MCF 10A (cell line): ENCODE results near the gene BCAR3. TPM values are rescaled to one million over a fixed set of nuclear protein-coding genes. Genes with fewer than 3 reads are reported as not detected.

Experiments used
- BruUV-seq: library from RNA; stranded (reverse); fragments of 400-500 nt; replicated peaks from 2 replicates; lab custom pipeline; 2021; lab: Mats Ljungman, UMichigan
- CTCF ChIA-PET: fragments of 300-600 bp; sonication (Branson Sonifier 250); formaldehyde crosslinking; extraction: SDS; loops from one replicate; lab custom pipeline; 2021; ENCODE audit warnings: antibody characterized with exemption, inconsistent platforms; lab: Yijun Ruan, JAX
- POLR2A ChIA-PET: fragments of 300-600, 350-650 bp; sonication (Branson Sonifier 250); formaldehyde crosslinking; extraction: SDS; loops from one replicate; lab custom pipeline; 2020; ENCODE audit warnings: antibody characterized with exemption, inconsistent platforms; lab: Yijun Ruan, JAX
- DNase-seq: peaks from one replicate; pipeline ENCODE4 v3.0.0-alpha.2; 2018; ENCODE audit not compliant: unreplicated experiment
- H3K27ac Mint-ChIP-seq: one replicate; pipeline ENCODE4 v1.8.0; 2022; ENCODE audit warnings: mild to moderate bottlenecking, low read depth, mixed read lengths; ENCODE audit not compliant: unreplicated experiment
- H3K27me3 Mint-ChIP-seq: one replicate; pipeline ENCODE4 v1.8.0; 2022; ENCODE audit warnings: mixed read lengths; ENCODE audit not compliant: insufficient read depth, unreplicated experiment
- H3K36me3 Mint-ChIP-seq: one replicate; pipeline ENCODE4 v1.8.0; 2022; ENCODE audit warnings: mild to moderate bottlenecking, moderate library complexity, mixed read lengths; ENCODE audit not compliant: insufficient read depth, unreplicated experiment
- H3K4me1 Mint-ChIP-seq: one replicate; pipeline ENCODE4 v1.8.0; 2022; ENCODE audit warnings: mixed read lengths; ENCODE audit not compliant: insufficient read depth, unreplicated experiment
- H3K4me3 Mint-ChIP-seq: one replicate; pipeline ENCODE4 v1.8.0; 2022; ENCODE audit warnings: mild to moderate bottlenecking, moderate library complexity, mixed read lengths; ENCODE audit not compliant: unreplicated experiment
- H3K9me3 Mint-ChIP-seq: one replicate; pipeline ENCODE4 v1.8.0; 2022; ENCODE audit warnings: mixed read lengths; ENCODE audit not compliant: unreplicated experiment
- intact Hi-C: fragments of 100-400 bp; cut with micrococcal nuclease; formaldehyde crosslinking; loops from 2 replicates; pipeline ENCODE4 v1.14.1; 2022
- total RNA-seq: library from RNA; stranded (reverse); gene quantifications from 2 replicates; pipeline ENCODE4 v1.2.3, GENCODE V29; 2022
- TF ChIP-seq, protein P1 (sequence below): fragments of 200-600 bp; IDR thresholded peaks from one replicate; pipeline ENCODE4 v1.8.0; 2022; ENCODE audit warnings: antibody characterized with exemption, mild to moderate bottlenecking; ENCODE audit not compliant: unreplicated experiment

The BCAR3 gene
- total RNA-seq, 1 experiment from 2014 or later, result 130 TPM

- Mint-ChIP-seq H3K36me3 (peaks cover 10% of the 10 kb centered on the region), H3K27ac (no peak overlapping the region), H3K9me3 (no peaks in the 10 kb centered on the region), H3K4me3 (no peak overlapping the region), H3K4me1 (peaks cover 12% of the 10 kb centered on the region), H3K27me3 (no peaks in the 10 kb centered on the region)
- no peak for DNase-seq
- TF ChIP-seq, protein P1, sequence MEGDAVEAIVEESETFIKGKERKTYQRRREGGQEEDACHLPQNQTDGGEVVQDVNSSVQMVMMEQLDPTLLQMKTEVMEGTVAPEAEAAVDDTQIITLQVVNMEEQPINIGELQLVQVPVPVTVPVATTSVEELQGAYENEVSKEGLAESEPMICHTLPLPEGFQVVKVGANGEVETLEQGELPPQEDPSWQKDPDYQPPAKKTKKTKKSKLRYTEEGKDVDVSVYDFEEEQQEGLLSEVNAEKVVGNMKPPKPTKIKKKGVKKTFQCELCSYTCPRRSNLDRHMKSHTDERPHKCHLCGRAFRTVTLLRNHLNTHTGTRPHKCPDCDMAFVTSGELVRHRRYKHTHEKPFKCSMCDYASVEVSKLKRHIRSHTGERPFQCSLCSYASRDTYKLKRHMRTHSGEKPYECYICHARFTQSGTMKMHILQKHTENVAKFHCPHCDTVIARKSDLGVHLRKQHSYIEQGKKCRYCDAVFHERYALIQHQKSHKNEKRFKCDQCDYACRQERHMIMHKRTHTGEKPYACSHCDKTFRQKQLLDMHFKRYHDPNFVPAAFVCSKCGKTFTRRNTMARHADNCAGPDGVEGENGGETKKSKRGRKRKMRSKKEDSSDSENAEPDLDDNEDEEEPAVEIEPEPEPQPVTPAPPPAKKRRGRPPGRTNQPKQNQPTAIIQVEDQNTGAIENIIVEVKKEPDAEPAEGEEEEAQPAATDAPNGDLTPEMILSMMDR, result no peak
- intact Hi-C loops, result no loop called here
- BruUV-seq, result no TSS peak
- ChIA-PET CTCF (interaction anchor here (1.3 kb wide), 1 partner anchor 9 kb away, joined by 3 read pairs; no protein-coding TSS in a partner anchor), POLR2A (no interaction called here)
Observed at GRCh38 chr1:93720956-93721626, 39.5 kb upstream of the BCAR3 start.

DNA sequence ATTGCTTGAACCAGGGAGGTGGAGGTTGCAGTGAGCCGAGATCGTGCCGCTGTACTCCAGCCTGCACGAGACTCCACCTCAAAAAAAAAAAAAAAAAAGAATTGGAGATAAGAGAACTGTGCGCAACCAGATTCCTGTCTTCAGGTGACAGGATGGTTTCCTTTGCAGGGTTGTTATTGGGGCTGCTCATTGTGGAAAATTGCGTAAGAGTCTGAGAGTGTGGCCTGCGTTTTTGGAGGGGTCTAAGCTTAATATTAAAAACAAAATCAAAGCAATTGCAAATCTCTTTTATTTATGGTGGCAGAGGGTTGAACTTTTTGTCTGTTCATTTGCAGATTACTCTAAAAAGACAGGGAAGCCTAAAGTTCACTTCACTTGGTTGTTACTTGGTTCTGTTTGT lies 36.0 kb upstream of the BCAR3 start:
- no peaks in the 10 kb centered on the region for H3K9me3 Mint-ChIP-seq
- no peak overlapping the region for H3K27ac Mint-ChIP-seq
- H3K4me3 Mint-ChIP-seq, result no peak overlapping the region
- no peak for DNase-seq
- H3K27me3 Mint-ChIP-seq, result no peaks in the 10 kb centered on the region
- H3K36me3 Mint-ChIP-seq, result peaks cover 10% of the 10 kb centered on the region
- TF ChIP-seq, protein P1, result no peak
- H3K4me1 Mint-ChIP-seq, result peaks cover 7% of the 10 kb centered on the region
- intact Hi-C loops, result no loop called here
- ChIA-PET POLR2A (interaction anchor here (1.3 kb wide), 2 partner anchors 12 to 15 kb away, joined by 3 to 4 read pairs; no protein-coding TSS in a partner anchor), CTCF (interaction anchor here (0.6 kb wide), 1 partner anchor 67 kb away, joined by 4 read pairs; no protein-coding TSS in a partner anchor)
- BruUV-seq, result no TSS peak

DNA sequence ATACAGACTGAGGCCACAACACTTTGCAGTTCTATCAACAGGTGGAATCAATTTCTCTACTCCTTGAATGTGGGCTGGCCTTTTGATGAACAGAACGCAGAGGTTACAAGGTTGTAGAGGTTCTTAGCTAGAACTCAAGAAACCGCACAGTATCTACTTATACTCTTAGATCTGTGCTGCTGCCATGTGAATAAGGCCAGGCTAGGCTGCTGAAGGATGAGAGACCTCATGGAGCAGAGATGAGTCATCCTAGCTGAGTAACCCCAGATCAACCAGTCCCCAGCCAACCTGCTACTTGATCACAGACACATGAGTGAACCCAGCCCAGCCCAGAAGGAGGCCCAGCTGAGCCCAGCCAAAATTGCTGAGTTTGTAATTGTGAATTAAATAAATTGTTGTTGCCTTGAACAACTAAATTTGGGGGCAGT lies 35.3 kb upstream of the BCAR3 start:
- peaks cover 7% of the 10 kb centered on the region for H3K4me1 Mint-ChIP-seq
- H3K4me3 Mint-ChIP-seq, result no peak overlapping the region
- TF ChIP-seq, protein P1, result no peak
- H3K9me3 Mint-ChIP-seq, result no peaks in the 10 kb centered on the region
- CTCF ChIA-PET, result interaction anchor here (1.6 kb wide), 1 partner anchor 11 kb away, joined by 4 read pairs; no protein-coding TSS in a partner anchor
- no TSS peak for BruUV-seq
- no peak overlapping the region for H3K27ac Mint-ChIP-seq
- peak; percentile 38 for DNase-seq
- no peaks in the 10 kb centered on the region for H3K27me3 Mint-ChIP-seq
- peaks cover 10% of the 10 kb centered on the region for H3K36me3 Mint-ChIP-seq
- POLR2A ChIA-PET, result interaction anchor here (1.2 to 1.3 kb wide), 3 partner anchors 9 to 19 kb away, joined by 3 to 6 read pairs (median 3); no protein-coding TSS in a partner anchor
- intact Hi-C loops, result no loop called here

DNA sequence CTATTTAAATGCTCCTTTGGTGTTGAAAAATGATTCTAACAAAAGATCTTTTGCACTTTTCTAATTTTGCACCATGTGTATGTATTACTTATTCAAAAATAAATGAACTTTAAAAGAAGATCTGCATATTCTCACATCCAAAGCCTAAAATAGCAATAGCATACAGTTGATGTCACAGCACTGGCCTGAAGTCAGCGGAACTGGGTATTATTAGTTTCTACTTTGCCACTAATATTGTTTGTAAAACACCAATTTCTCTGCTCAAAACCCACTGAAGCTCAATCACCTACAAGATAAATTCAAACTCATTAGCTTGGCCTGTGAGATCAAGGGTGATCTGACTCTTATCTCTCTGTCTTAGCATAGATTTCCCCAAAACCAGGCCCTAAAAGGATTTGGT lies 34.5 kb upstream of the BCAR3 start:
- Mint-ChIP-seq H3K36me3 (peaks cover 10% of the 10 kb centered on the region), H3K9me3 (no peaks in the 10 kb centered on the region), H3K27me3 (no peaks in the 10 kb centered on the region), H3K27ac (no peak overlapping the region), H3K4me1 (peaks cover 7% of the 10 kb centered on the region), H3K4me3 (no peak overlapping the region)
- intact Hi-C loops, result no loop called here
- no TSS peak for BruUV-seq
- ChIA-PET POLR2A (interaction anchor here (0.7 to 1.3 kb wide), 3 partner anchors 9 to 20 kb away, joined by 3 to 6 read pairs (median 3); no protein-coding TSS in a partner anchor), CTCF (interaction anchor here (0.9 to 1.9 kb wide), 3 partner anchors 11 to 26 kb away, joined by 3 to 5 read pairs (median 4); no protein-coding TSS in a partner anchor)
- no peak for DNase-seq
- TF ChIP-seq, protein P1, result no peak
